Measurements from ENCODE around the gene TASOR2. TPM values are rescaled to one million over a fixed set of nuclear protein-coding genes. Genes with fewer than 3 reads are reported as not detected.

TASOR2 gene
- total and polyA plus RNA-seq, 11 donors: 9.6 to 47.2 (median 32.9) TPM

- no peak overlapping the region for H3K27ac ChIP-seq
- no peaks in the 10 kb centered on the region for H3K36me3 ChIP-seq
- WGBS, 4 donors: 54 to 84% (median 75%) methylated on average over 8 of the region's 8 CpGs
- no peak overlapping the region for H3K4me3 ChIP-seq
- TF ChIP-seq POLR2A (IDR thresholded peaks at IDR 0.05) (no peak), CTCF (IDR thresholded peaks at IDR 0.05) (no peak)
- peaks cover 0 to 22% (median 3%) of the 10 kb centered on the region in 12 donors for H3K9me3 ChIP-seq
- H3K4me1 ChIP-seq: peaks cover 0 to 10% (median 6%) of the 10 kb centered on the region in 12 donors
- ATAC-seq (no peak), DNase-seq (no peak)
- H3K27me3 ChIP-seq: no peaks in the 10 kb centered on the region
- intact Hi-C loops (cut with DNase I): no loop called here
These were observed 13.8 kb upstream of the TASOR2 start for GRCh38 chr10:5670662-5671375.

- ATAC-seq: no peak
- no peaks in the 10 kb centered on the region for H3K36me3 ChIP-seq
- intact Hi-C loops (cut with DNase I): no loop called here
- H3K27ac ChIP-seq: no peak overlapping the region
- no peaks in the 10 kb centered on the region for H3K4me1 ChIP-seq
- peaks cover 0 to 7% (median 0%) of the 10 kb centered on the region in 12 donors for H3K9me3 ChIP-seq
- no peak overlapping the region for H3K4me3 ChIP-seq
- H3K27me3 ChIP-seq: peaks cover 0 to 15% (median 0%) of the 10 kb centered on the region in 9 donors
- WGBS, 4 donors: 72 to 81% (median 74%) methylated on average over 9 of the region's 9 CpGs
- TF ChIP-seq CTCF (IDR thresholded peaks at IDR 0.05) (no peak), POLR2A (IDR thresholded peaks at IDR 0.05) (no peak)
- no peak for DNase-seq
These were observed 6.1 kb upstream of the TASOR2 start for GRCh38 chr10:5678397-5679036.

GRCh38 chr10:5679037-5679435 lies 5.6 kb upstream of the TASOR2 start:
- H3K36me3 ChIP-seq: no peaks in the 10 kb centered on the region
- DNase-seq: no peak
- 80 to 88% (median 82%) methylated on average over 3 of the region's 3 CpGs for WGBS, 4 donors
- H3K27me3 ChIP-seq: peaks cover 0 to 15% (median 0%) of the 10 kb centered on the region in 9 donors
- intact Hi-C loops (cut with DNase I): no loop called here
- H3K4me1 ChIP-seq: peaks cover 0 to 4% (median 0%) of the 10 kb centered on the region in 12 donors
- no peak overlapping the region for H3K4me3 ChIP-seq
- H3K27ac ChIP-seq: no peak overlapping the region
- H3K9me3 ChIP-seq: peaks cover 0 to 6% (median 0%) of the 10 kb centered on the region in 12 donors
- TF ChIP-seq CTCF (IDR thresholded peaks at IDR 0.05) (no peak), POLR2A (IDR thresholded peaks at IDR 0.05) (no peak)
- no peak for ATAC-seq

- peaks cover 0 to 6% (median 0%) of the 10 kb centered on the region in 12 donors for H3K4me1 ChIP-seq
- WGBS, 4 donors: 64 to 84% (median 78%) methylated on average over 2 of the region's 2 CpGs
- no peak overlapping the region for H3K27ac ChIP-seq
- ATAC-seq (no peak), DNase-seq (no peak)
- no peak overlapping the region for H3K4me3 ChIP-seq
- intact Hi-C loops (cut with DNase I): loop anchor here in 5 of 10 donors (5.0 to 10.0 kb wide), 3 partner anchors 135 to 232 kb away; partner anchors contain the start of gene GDI2 (in 2 of the 5)
- H3K27me3 ChIP-seq: peaks cover 0 to 15% (median 0%) of the 10 kb centered on the region in 9 donors
- TF ChIP-seq CTCF (IDR thresholded peaks at IDR 0.05) (no peak), POLR2A (IDR thresholded peaks at IDR 0.05) (no peak)
- H3K9me3 ChIP-seq: peaks cover 0 to 4% (median 0%) of the 10 kb centered on the region in 12 donors
- H3K36me3 ChIP-seq: no peaks in the 10 kb centered on the region
These were observed 5.0 kb upstream of the TASOR2 start for GRCh38 chr10:5679606-5680005.
